WERI-Rb-1 (cell line): ENCODE measurements around the gene SCAF4.

ENCODE experiments used
- DNase-seq: peaks from one replicate; pipeline ENCODE4 v3.0.0-alpha.2; 2020
- H3K27ac ChIP-seq: fragments of 250-450 bp; sonication (Bioruptor Pico); 2 replicates; pipeline ENCODE4 v1.5.1; 2020; ENCODE audit warnings: mild to moderate bottlenecking, moderate library complexity
- H3K27me3 ChIP-seq: fragments of 250-450 bp; sonication (Bioruptor Pico); 2 replicates; pipeline ENCODE4 v1.5.1; 2021; ENCODE audit warnings: mild to moderate bottlenecking, low read depth, moderate library complexity; ENCODE audit not compliant: insufficient read depth, severe bottlenecking
- H3K36me3 ChIP-seq: fragments of 250-450 bp; sonication (Bioruptor Pico); 2 replicates; pipeline ENCODE4 v1.5.1; 2020; ENCODE audit warnings: mild to moderate bottlenecking, moderate library complexity
- H3K4me3 ChIP-seq: 2 replicates; pipeline ENCODE4 v1.5.1; 2011; ENCODE audit warnings: low read depth, mild to moderate bottlenecking, control low read depth, low read length
- H3K9me3 ChIP-seq: fragments of 250-450 bp; sonication (Bioruptor Pico); 2 replicates; pipeline ENCODE4 v1.5.1; 2021; ENCODE audit warnings: mild to moderate bottlenecking, moderate library complexity; ENCODE audit not compliant: severe bottlenecking
- CTCF ChIP-seq: IDR thresholded peaks from 2 replicates; pipeline ENCODE4 v1.5.1; 2011; ENCODE audit warnings: low read depth, mild to moderate bottlenecking, control low read depth, inconsistent platforms, low read length

The SCAF4 gene

GRCh38 chr21:31713973-31714740, 17.8 kb downstream of the SCAF4 start:
- DNase-seq: no peak
- H3K4me3 ChIP-seq: no peak overlapping the region
- H3K9me3 ChIP-seq: no peaks in the 10 kb centered on the region
- no peaks in the 10 kb centered on the region for H3K27me3 ChIP-seq
- TF ChIP-seq CTCF: no peak
- H3K36me3 ChIP-seq: no peaks in the 10 kb centered on the region
- no peak overlapping the region for H3K27ac ChIP-seq

GRCh38 chr21:31713115-31713514, 18.8 kb downstream of the SCAF4 start:
- TF ChIP-seq CTCF: no peak
- no peak overlapping the region for H3K4me3 ChIP-seq
- H3K27me3 ChIP-seq: no peaks in the 10 kb centered on the region
- H3K36me3 ChIP-seq: no peaks in the 10 kb centered on the region
- no peak overlapping the region for H3K27ac ChIP-seq
- DNase-seq: no peak
- H3K9me3 ChIP-seq: no peaks in the 10 kb centered on the region

- no peak for DNase-seq
- no peak overlapping the region for H3K4me3 ChIP-seq
- H3K27ac ChIP-seq: no peak overlapping the region
- TF ChIP-seq CTCF: no peak
- H3K36me3 ChIP-seq: no peaks in the 10 kb centered on the region
- no peaks in the 10 kb centered on the region for H3K9me3 ChIP-seq
- no peaks in the 10 kb centered on the region for H3K27me3 ChIP-seq
These were observed 20.1 kb downstream of the SCAF4 start for GRCh38 chr21:31711745-31712285.

- H3K27me3 ChIP-seq: no peaks in the 10 kb centered on the region
- H3K27ac ChIP-seq: no peak overlapping the region
- no peak overlapping the region for H3K4me3 ChIP-seq
- TF ChIP-seq CTCF: no peak
- H3K9me3 ChIP-seq: no peaks in the 10 kb centered on the region
- no peaks in the 10 kb centered on the region for H3K36me3 ChIP-seq
- DNase-seq: no peak
These were observed 20.6 kb downstream of the SCAF4 start for GRCh38 chr21:31711326-31711725.

GRCh38 chr21:31710586-31710985, 21.3 kb downstream of the SCAF4 start:
- Histone ChIP-seq H3K9me3 (no peaks in the 10 kb centered on the region), H3K27ac (no peak overlapping the region), H3K27me3 (no peaks in the 10 kb centered on the region), H3K4me3 (no peak overlapping the region), H3K36me3 (peaks cover 7% of the 10 kb centered on the region)
- no peak for DNase-seq
- no peak for TF ChIP-seq CTCF
